ENCODE measurements around the gene SDK1.

- no peak for TF ChIP-seq CTCF (conservative IDR thresholded peaks at IDR 0.05; ENCODE audit: low read length)
- no peak for TF ChIP-seq EZH2phosphoT487 (IDR thresholded peaks at IDR 0.05; ENCODE audit: borderline replicate concordance, low read depth, low read length)
Measured at GRCh38 chr7:3578399-3578798, 277.3 kb downstream of the SDK1 start.

All from OCI-LY7 (cell line).